IMR-90 (cell line): Measurements from ENCODE around the gene KCNMA1. TPM values are rescaled to one million over a fixed set of nuclear protein-coding genes. Genes with fewer than 3 reads are reported as not detected.

Experiments
- ATAC-seq: fragments of 200-7000 bp; cut with Tn5 transposase; 2 replicates; pipeline ENCODE4 v1.9.1; 2020; ENCODE audit warnings: low read depth, mild to moderate bottlenecking, moderate library complexity
- BruUV-seq: library from RNA; stranded (reverse); fragments of 400-500 nt; replicated peaks from 2 replicates; lab custom pipeline; 2021; lab: Mats Ljungman, UMichigan
- CTCF ChIA-PET: fragments of 300-600 bp; formaldehyde crosslinking; extraction: SDS; loops from one replicate; lab custom pipeline; 2021; ENCODE audit warnings: antibody characterized with exemption; lab: Yijun Ruan, JAX
- POLR2A ChIA-PET: fragments of 300-600 bp; sonication (Branson Sonifier 250); formaldehyde crosslinking; loops from one replicate; lab custom pipeline; 2022; ENCODE audit warnings: antibody characterized with exemption; ENCODE audit not compliant: unreplicated experiment; lab: Charles Lee
- DNase-seq: peaks from one replicate; pipeline ENCODE4 v3.0.0; 2013
- H2AFZ ChIP-seq: replicated peaks from 2 replicates; pipeline ENCODE3; 2013; ENCODE audit warnings: low read length, mild to moderate bottlenecking; ENCODE audit not compliant: poor library complexity
- H2AK5ac ChIP-seq: 2 replicates; pipeline ENCODE4 v1.6.1; 2013; ENCODE audit warnings: low read depth, low read length, inconsistent platforms
- H2AK9ac ChIP-seq: replicated peaks from 2 replicates; pipeline ENCODE3; 2013; ENCODE audit warnings: mild to moderate bottlenecking, low read depth, low read length, moderate library complexity; ENCODE audit not compliant: poor library complexity
- H2BK120ac ChIP-seq: 2 replicates; pipeline ENCODE4 v1.6.1; 2013; ENCODE audit warnings: low read depth, low read length, inconsistent platforms
- H2BK15ac ChIP-seq: 3 replicates; pipeline ENCODE4 v1.6.1; 2013; ENCODE audit warnings: low read depth, low read length, inconsistent platforms
- H2BK20ac ChIP-seq: 2 replicates; pipeline ENCODE4 v1.6.1; 2013; ENCODE audit warnings: low read depth, mild to moderate bottlenecking, inconsistent platforms, low read length, moderate library complexity
- H2BK5ac ChIP-seq: 2 replicates; pipeline ENCODE4 v1.6.1; 2013; ENCODE audit warnings: mild to moderate bottlenecking, low read depth, low read length, inconsistent platforms; ENCODE audit not compliant: poor library complexity, severe bottlenecking
- H3K14ac ChIP-seq: replicated peaks from 2 replicates; pipeline ENCODE4 v1.6.1; 2013; ENCODE audit warnings: low read depth, low read length, inconsistent platforms
- H3K18ac ChIP-seq: 2 replicates; pipeline ENCODE4 v1.6.1; 2013; ENCODE audit warnings: low read depth, low read length, control low read depth
- H3K23ac ChIP-seq: 2 replicates; pipeline ENCODE4 v1.6.1; 2013; ENCODE audit warnings: low read depth, low read length, inconsistent platforms
- H3K27ac ChIP-seq: 2 replicates; pipeline ENCODE4 v1.5.1; 2013; ENCODE audit warnings: mild to moderate bottlenecking, control low read depth, low read length; ENCODE audit not compliant: insufficient read depth
- H3K27me3 ChIP-seq: 2 replicates; pipeline ENCODE4 v1.6.1; 2013; ENCODE audit warnings: low read length; ENCODE audit not compliant: control insufficient read depth, insufficient read depth
- H3K36me3 ChIP-seq: 2 replicates; pipeline ENCODE4 v1.6.1; 2013; ENCODE audit warnings: low read length, mixed read lengths; ENCODE audit not compliant: control insufficient read depth, insufficient read depth
- H3K4ac ChIP-seq: 2 replicates; pipeline ENCODE4 v1.6.1; 2013; ENCODE audit warnings: low read depth, low read length, inconsistent platforms
- H3K4me1 ChIP-seq: 2 replicates; pipeline ENCODE4 v1.6.1; 2013; ENCODE audit warnings: low read length, mixed read lengths; ENCODE audit not compliant: control insufficient read depth, insufficient read depth
- H3K4me2 ChIP-seq: 2 replicates; pipeline ENCODE4 v1.6.1; 2013; ENCODE audit warnings: low read depth, mild to moderate bottlenecking, control low read depth, low read length, moderate library complexity
- H3K4me3 ChIP-seq: 2 replicates; pipeline ENCODE4 v1.5.1; 2013; ENCODE audit warnings: low read depth, mild to moderate bottlenecking, control low read depth, low read length, moderate library complexity; ENCODE audit not compliant: insufficient read depth
- H3K56ac ChIP-seq: 2 replicates; pipeline ENCODE4 v1.6.1; 2013; ENCODE audit warnings: low read length, inconsistent platforms; ENCODE audit not compliant: insufficient read depth; ENCODE audit errors: extremely low read depth
- H3K79me1 ChIP-seq, 2 experiments: 2 replicates each; pipeline ENCODE4 v1.6.1; 2013; ENCODE audit warnings: low read length in 2 of 2, inconsistent platforms in 1 of 2, low read depth in 1 of 2
- H3K9ac ChIP-seq: 2 replicates; pipeline ENCODE4 v1.6.1; 2013; ENCODE audit warnings: low read depth, low read length, control low read depth
- H3K9me1 ChIP-seq: 2 replicates; pipeline ENCODE4 v1.6.1; 2013; ENCODE audit warnings: low read length, inconsistent platforms; ENCODE audit not compliant: insufficient read depth
- H3K9me3 ChIP-seq: 2 replicates; pipeline ENCODE4 v1.6.1; 2013; ENCODE audit warnings: low read length; ENCODE audit not compliant: control insufficient read depth, insufficient read depth
- H4K20me1 ChIP-seq: 2 replicates; pipeline ENCODE4 v1.6.1; 2013; ENCODE audit warnings: low read length, inconsistent platforms; ENCODE audit not compliant: insufficient read depth
- H4K5ac ChIP-seq: 2 replicates; pipeline ENCODE4 v1.6.1; 2013; ENCODE audit warnings: mild to moderate bottlenecking, low read depth, low read length, control low read depth
- H4K8ac ChIP-seq, 2 experiments: 2 replicates each; pipeline ENCODE4 v1.6.1; 2013; ENCODE audit warnings: low read depth in 2 of 2, low read length in 2 of 2, control low read depth in 1 of 2, inconsistent platforms in 1 of 2
- H4K91ac ChIP-seq: 2 replicates; pipeline ENCODE4 v1.6.1; 2013; ENCODE audit warnings: low read depth, low read length, inconsistent platforms; ENCODE audit not compliant: insufficient read depth
- NFE2L2 ChIP-seq: fragments of 150-350 bp; IDR thresholded peaks from 2 replicates; pipeline ENCODE4 v1.6.1; 2016; ENCODE audit warnings: low read depth, mild to moderate bottlenecking, low read length
- RFX5 ChIP-seq: IDR thresholded peaks from 2 replicates; pipeline ENCODE4 v1.8.0; 2012; ENCODE audit warnings: low read depth, mild to moderate bottlenecking, low read length, moderate library complexity
- WGBS, 2 experiments: methylation state at CpG; one replicate each; pipeline versions ENCODE4 v1.1.5 to v1.1.7; 2013; ENCODE audit warnings: missing lambda C conversion rate in 2 of 2; ENCODE audit not compliant: insufficient read length in 1 of 2; ENCODE audit errors: extremely low coverage in 2 of 2; 5-methylcytosine and 5-hydroxymethylcytosine counted together
- dilution Hi-C: fragments of 300-500 bp; cut with HindIII; formaldehyde crosslinking; loops from one replicate; pipeline ENCODE4 v1.14.3; 2018; ENCODE audit warnings: low sequenced_read_pairs; ENCODE audit not compliant: unreplicated experiment
- in situ Hi-C: fragments of 300-500 bp; cut with MboI; formaldehyde crosslinking; loops from 3 replicates; pipeline ENCODE4 v1.14.3; 2019; ENCODE audit warnings: low sequenced_read_pairs, inconsistent platforms, mixed read lengths
- intact Hi-C: fragments of 100-400 bp; cut with micrococcal nuclease; formaldehyde crosslinking; loops from 2 replicates; pipeline ENCODE4 v1.10.0; 2022
- polyA plus RNA-seq, 3 experiments: library from polyadenylated mRNA; depleted of rRNA; stranded (reverse); fragments of >200 nt; gene quantifications; 2 replicates each; pipeline ENCODE4 v1.2.3, GENCODE V29; 2012; ENCODE audit warnings: low replicate concordance in 1 of 3
- total RNA-seq: library from RNA; depleted of rRNA; stranded (reverse); fragments of >200 nt; gene quantifications from 2 replicates; pipeline ENCODE4 v1.2.3, GENCODE V29; 2012

KCNMA1 gene
- total and polyA plus RNA-seq, 2 of the 4 experiments (the other 2 are of a cell fraction), result 25.6 to 29.6 TPM

GRCh38 chr10:77204171-77204570 is 433.4 kb downstream of the KCNMA1 start:
- CTCF ChIA-PET, result no interaction called here
- in situ Hi-C loops, result no loop called here
- no peak overlapping the region for H4K8ac ChIP-seq

More at GRCh38 chr10:77204171-77204570, 433.4 kb downstream of the KCNMA1 start:
- no peak overlapping the region for H4K5ac ChIP-seq
- H3K9me1 ChIP-seq, result no peaks in the 10 kb centered on the region
- H3K27ac ChIP-seq, result no peak overlapping the region
- H3K18ac ChIP-seq, result no peak overlapping the region
- H2AK9ac ChIP-seq, result no peak overlapping the region
- H3K23ac ChIP-seq, result no peak overlapping the region
- H2BK20ac ChIP-seq, result no peak overlapping the region
- TF ChIP-seq RFX5 (no peak), NFE2L2 (no peak)
- no peak overlapping the region for H3K9ac ChIP-seq
- no peak overlapping the region for H2AK5ac ChIP-seq
- H2BK120ac ChIP-seq, result no peak overlapping the region
- H3K4me1 ChIP-seq, result no peaks in the 10 kb centered on the region
- no peak overlapping the region for H2AFZ ChIP-seq
- H2BK15ac ChIP-seq, result no peak overlapping the region
- no peak overlapping the region for H3K56ac ChIP-seq
- H2BK5ac ChIP-seq, result no peak overlapping the region
- no peaks in the 10 kb centered on the region for H3K9me3 ChIP-seq
- no TSS peak for BruUV-seq
- no peaks in the 10 kb centered on the region for H3K36me3 ChIP-seq
- no peaks in the 10 kb centered on the region for H4K20me1 ChIP-seq
- POLR2A ChIA-PET, result no interaction called here
- intact Hi-C loops (no loop called here), dilution Hi-C loops (no loop called here)
- no peaks in the 10 kb centered on the region for H3K79me1 ChIP-seq
- WGBS, 2 experiments, result no CpG with 5 or more reads among the region's 2 CpGs
- H4K91ac ChIP-seq, result no peak overlapping the region
- H3K4me2 ChIP-seq, result no peak overlapping the region
- no peak overlapping the region for H3K14ac ChIP-seq
- H3K4me3 ChIP-seq, result no peak overlapping the region
- no peaks in the 10 kb centered on the region for H3K27me3 ChIP-seq
- ATAC-seq (no peak), DNase-seq (no peak)
- no peak overlapping the region for H3K4ac ChIP-seq
